Upper lobe of left lung (tissue), 4 donors: ENCODE measurements around the gene PCNX2.

Experiments used
- EP300 ChIP-seq, 4 donors: sonication (generic); formaldehyde crosslinking; IDR thresholded peaks; one replicate each; pipeline ENCODE4 v1.5.1; 2017; ENCODE audit warnings: antibody characterized with exemption in 4 of 4, control low read depth in 2 of 4
- POLR2A ChIP-seq, 4 donors: fragments of 450-650 bp; IDR thresholded peaks; one replicate each; pipeline ENCODE4 v1.5.1; 2016 to 2017; ENCODE audit warnings: antibody characterized with exemption in 4 of 4, mild to moderate bottlenecking in 2 of 4
- POLR2AphosphoS5 ChIP-seq, 2 donors: sonication (generic); formaldehyde crosslinking; IDR thresholded peaks; one replicate each; pipeline ENCODE4 v1.5.1; 2017; ENCODE audit warnings: antibody characterized with exemption in 2 of 2
- TF ChIP-seq, protein P1 (sequence below), 6 experiments: fragments of 450-650 bp in 4 of 6; fragments of 200-600 bp in 2 of 6; sonication (generic) in 2 of 6; IDR thresholded peaks; one replicate each; pipeline ENCODE4 v1.5.1; 2016 to 2019; ENCODE audit warnings: antibody characterized with exemption in 6 of 6

DNA sequence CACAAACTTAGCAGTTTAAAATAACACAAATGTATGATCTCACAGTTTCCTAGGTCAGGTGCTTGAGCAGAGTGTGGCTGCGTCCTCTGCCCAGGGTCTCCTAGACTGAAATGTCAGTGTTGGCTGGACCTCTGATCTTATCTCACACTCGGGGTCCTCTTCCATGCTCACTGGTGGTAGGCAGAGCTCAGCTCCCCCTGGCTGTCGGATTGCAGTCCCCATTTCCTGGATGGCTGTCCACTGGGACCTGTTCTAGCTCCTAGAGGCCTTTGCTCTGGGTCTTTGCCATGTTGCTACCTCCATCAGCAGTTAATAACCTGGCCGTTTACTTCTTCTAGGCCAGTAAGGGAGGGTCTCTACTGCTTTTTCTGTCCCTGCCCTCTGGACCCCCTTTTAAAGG is 107.5 kb downstream of the PCNX2 start:
- TF ChIP-seq, protein P1, sequence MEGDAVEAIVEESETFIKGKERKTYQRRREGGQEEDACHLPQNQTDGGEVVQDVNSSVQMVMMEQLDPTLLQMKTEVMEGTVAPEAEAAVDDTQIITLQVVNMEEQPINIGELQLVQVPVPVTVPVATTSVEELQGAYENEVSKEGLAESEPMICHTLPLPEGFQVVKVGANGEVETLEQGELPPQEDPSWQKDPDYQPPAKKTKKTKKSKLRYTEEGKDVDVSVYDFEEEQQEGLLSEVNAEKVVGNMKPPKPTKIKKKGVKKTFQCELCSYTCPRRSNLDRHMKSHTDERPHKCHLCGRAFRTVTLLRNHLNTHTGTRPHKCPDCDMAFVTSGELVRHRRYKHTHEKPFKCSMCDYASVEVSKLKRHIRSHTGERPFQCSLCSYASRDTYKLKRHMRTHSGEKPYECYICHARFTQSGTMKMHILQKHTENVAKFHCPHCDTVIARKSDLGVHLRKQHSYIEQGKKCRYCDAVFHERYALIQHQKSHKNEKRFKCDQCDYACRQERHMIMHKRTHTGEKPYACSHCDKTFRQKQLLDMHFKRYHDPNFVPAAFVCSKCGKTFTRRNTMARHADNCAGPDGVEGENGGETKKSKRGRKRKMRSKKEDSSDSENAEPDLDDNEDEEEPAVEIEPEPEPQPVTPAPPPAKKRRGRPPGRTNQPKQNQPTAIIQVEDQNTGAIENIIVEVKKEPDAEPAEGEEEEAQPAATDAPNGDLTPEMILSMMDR (IDR thresholded peaks at IDR 0.05): no peak
- TF ChIP-seq POLR2AphosphoS5 (IDR thresholded peaks at IDR 0.05): no peak
- TF ChIP-seq EP300 (IDR thresholded peaks at IDR 0.05): no peak
- TF ChIP-seq POLR2A (IDR thresholded peaks at IDR 0.05): no peak
